Left lung (tissue), 10 donors: Measurements from ENCODE around the gene VPS26A. TPM values are rescaled to one million over a fixed set of nuclear protein-coding genes. Genes with fewer than 3 reads are reported as not detected.
A peak's percentile ranks its signal among the peaks of the same experiment; 100 is the strongest.

Experiments
- ATAC-seq: fragments of 200-7000 bp; cut with Tn5 transposase; one replicate; pipeline ENCODE4 v1.9.1; 2020; ENCODE audit warnings: moderate library complexity
- DNase-seq, 4 donors: peaks; one replicate each; pipeline ENCODE4 v3.0.0-alpha.2; 2013 to 2020
- H3K27ac ChIP-seq, 2 donors: fragments of 200-600 bp; sonication (generic) in 1 of 2; one replicate each; pipeline versions ENCODE4 v1.5.0 to v1.8.0; 2020 to 2021
- H3K27me3 ChIP-seq, 2 donors: fragments of 200-600 bp; sonication (generic) in 1 of 2; one replicate each; pipeline versions ENCODE4 v1.5.0 to v1.8.0; 2020 to 2021
- H3K36me3 ChIP-seq, 2 donors: fragments of 200-600 bp; sonication (generic) in 1 of 2; one replicate each; pipeline versions ENCODE4 v1.5.0 to v1.8.0; 2020 to 2021
- H3K4me1 ChIP-seq, 2 donors: fragments of 200-600 bp; one replicate each; pipeline ENCODE4 v1.8.0; 2021
- H3K4me3 ChIP-seq, 2 donors: fragments of 200-600 bp; sonication (generic) in 1 of 2; one replicate each; pipeline versions ENCODE4 v1.5.0 to v1.8.0; 2020 to 2021; ENCODE audit warnings: mild to moderate bottlenecking in 1 of 2
- H3K9me3 ChIP-seq, 2 donors: fragments of 200-600 bp; sonication (generic) in 1 of 2; one replicate each; pipeline versions ENCODE4 v1.5.0 to v1.8.0; 2020 to 2021
- CTCF ChIP-seq, 2 donors: fragments of 200-600 bp; sonication (generic) in 1 of 2; IDR thresholded peaks; one replicate each; pipeline versions ENCODE4 v1.5.0 to v1.8.0; 2021; ENCODE audit warnings: antibody characterized with exemption in 2 of 2
- intact Hi-C, 2 donors: fragments of 100-400 bp; cut with DNase I; formaldehyde crosslinking; loops; one replicate each; pipeline versions ENCODE4 v1.11.2 to v1.14.2; 2022
- polyA plus RNA-seq, 6 donors: library from polyadenylated mRNA; unstranded; fragments of 120-200 nt; gene quantifications; one replicate each; pipeline ENCODE4 v1.2.1, GENCODE V29; 2013; ENCODE audit not compliant: insufficient read length in 6 of 6
- total RNA-seq, 2 donors: library from RNA; stranded (reverse); fragmentation: NEBNext Ultra II Directional; extraction: Animal tissue kit (Norgen Biotek cat#: 25700); gene quantifications; one replicate each; pipeline ENCODE4 v1.2.1, GENCODE V29; 2021
- donor health status: DM: no; HTN: yes; CAD: no.
- donor health status: DM: no; HTN: no; CAD: no.

Gene VPS26A
- total and polyA plus RNA-seq, 8 donors, result 50.6 to 75.5 (median 68.7) TPM

- no peak for DNase-seq
- Histone ChIP-seq H3K4me3 (no peak overlapping the region), H3K4me1 (peaks cover 0 to 13% of the 10 kb centered on the region in 2 donors), H3K36me3 (peaks cover 0 to 30% of the 10 kb centered on the region in 2 donors), H3K27me3 (no peaks in the 10 kb centered on the region), H3K27ac (no peak overlapping the region), H3K9me3 (no peaks in the 10 kb centered on the region)
- TF ChIP-seq CTCF (IDR thresholded peaks at IDR 0.05), result no peak
- ATAC-seq, result peak; percentile 7
- intact Hi-C loops, result no loop called here
These were observed 16.3 kb upstream of the VPS26A start for GRCh38 chr10:69107699-69108098.

- no peaks in the 10 kb centered on the region for H3K9me3 ChIP-seq
- intact Hi-C loops, result no loop called here
These were observed 4.1 kb upstream of the VPS26A start for GRCh38 chr10:69119896-69120295.

GRCh38 chr10:69123306-69123746, 652 bp upstream of the VPS26A start:
- intact Hi-C loops, result no loop called here
- H3K9me3 ChIP-seq, result no peaks in the 10 kb centered on the region
- H3K27me3 ChIP-seq, result no peaks in the 10 kb centered on the region
- H3K27ac ChIP-seq, result peak overlapping the region; percentile 99 to 100
- peak overlapping the region; percentile 93 to 97 for H3K4me3 ChIP-seq
- H3K4me1 ChIP-seq, result peaks cover 0 to 31% of the 10 kb centered on the region in 2 donors
- H3K36me3 ChIP-seq, result no peaks in the 10 kb centered on the region
- ATAC-seq (peak; percentile 61), DNase-seq (peak in 2 of 4 donors; percentile 73 to 79)
- TF ChIP-seq CTCF (IDR thresholded peaks at IDR 0.05), result no peak

More at GRCh38 chr10:69119896-69120295, 4.1 kb upstream of the VPS26A start:
- Histone ChIP-seq H3K36me3 (no peaks in the 10 kb centered on the region), H3K4me1 (peaks cover 0 to 7% of the 10 kb centered on the region in 2 donors), H3K27ac (no peak overlapping the region), H3K4me3 (no peak overlapping the region), H3K27me3 (no peaks in the 10 kb centered on the region)
- no peak for TF ChIP-seq CTCF (IDR thresholded peaks at IDR 0.05)
- DNase-seq (no peak), ATAC-seq (no peak)

- intact Hi-C loops, result no loop called here
- ATAC-seq (peak; percentile 46), DNase-seq (peak in 3 of 4 donors; percentile 38 to 63 (median 59))
- Histone ChIP-seq H3K4me1 (peaks cover 0 to 38% of the 10 kb centered on the region in 2 donors), H3K27ac (peak overlapping the region; percentile 99 to 100), H3K4me3 (peak overlapping the region; percentile 93 to 97), H3K36me3 (no peaks in the 10 kb centered on the region), H3K9me3 (no peaks in the 10 kb centered on the region), H3K27me3 (no peaks in the 10 kb centered on the region)
- TF ChIP-seq CTCF (IDR thresholded peaks at IDR 0.05), result no peak
These were observed 738 bp downstream of the VPS26A start for GRCh38 chr10:69124563-69125268.

GRCh38 chr10:69125554-69125953, 1.6 kb downstream of the VPS26A start:
- peaks cover 0 to 46% of the 10 kb centered on the region in 2 donors for H3K4me1 ChIP-seq
- H3K9me3 ChIP-seq, result no peaks in the 10 kb centered on the region
- DNase-seq, result no peak
- no peaks in the 10 kb centered on the region for H3K27me3 ChIP-seq
- peak overlapping the region in 1 of 2 donors; percentile 93 for H3K4me3 ChIP-seq
- no peak overlapping the region for H3K27ac ChIP-seq
- intact Hi-C loops, result no loop called here
- no peak for ATAC-seq
- TF ChIP-seq CTCF (IDR thresholded peaks at IDR 0.05), result no peak
- H3K36me3 ChIP-seq, result no peaks in the 10 kb centered on the region
